Keratinocyte (primary cell): ENCODE results near the gene TRIM14.

Experiments
- CTCF ChIP-seq, 3 experiments: IDR thresholded peaks in 1 of 3; conservative IDR thresholded peaks in 1 of 3; optimal IDR thresholded peaks in 1 of 3; 2 replicates in 2 of 3; 3 replicates in 1 of 3; pipeline versions ENCODE3 to v1.5.1; 2011; ENCODE audit warnings: low read length in 3 of 3, mild to moderate bottlenecking in 3 of 3, moderate library complexity in 2 of 3, control low read depth in 1 of 3, inconsistent platforms in 1 of 3; ENCODE audit not compliant: insufficient read depth in 2 of 3; ENCODE audit errors: extremely low read depth in 1 of 3
- EZH2 ChIP-seq: IDR thresholded peaks from one replicate; pipeline ENCODE4 v1.6.1; 2012; ENCODE audit warnings: inconsistent platforms, mild to moderate bottlenecking, low read length, moderate library complexity

GRCh38 chr9:98132806-98133631 lies 14.0 kb upstream of the TRIM14 start:
- TF ChIP-seq CTCF (optimal IDR thresholded peaks at IDR 0.05 in 1 of 3, IDR thresholded peaks at IDR 0.05 in 1 of 3, conservative IDR thresholded peaks at IDR 0.05 in 1 of 3; ENCODE audit: extremely low read depth in 1 of 3, insufficient read depth in 2 of 3, low read length in 3 of 3): no peak
- TF ChIP-seq EZH2: no peak
